Panc1 (cell line): ENCODE data around the gene RPL37A.

Experiments used
- TF ChIP-seq, protein P1 (sequence below): fragments of 450-650 bp; IDR thresholded peaks from 2 replicates; pipeline ENCODE4 v1.5.1; 2017; ENCODE audit warnings: mild to moderate bottlenecking
- TF ChIP-seq, protein P2 (sequence below), 2 experiments: IDR thresholded peaks; 2 replicates each; pipeline ENCODE4 v1.6.1; 2011 to 2012; ENCODE audit warnings: low read depth in 2 of 2, control low read depth in 1 of 2, low read length in 1 of 2, mild to moderate bottlenecking in 1 of 2, moderate library complexity in 1 of 2; ENCODE audit not compliant: insufficient read depth in 1 of 2

DNA sequence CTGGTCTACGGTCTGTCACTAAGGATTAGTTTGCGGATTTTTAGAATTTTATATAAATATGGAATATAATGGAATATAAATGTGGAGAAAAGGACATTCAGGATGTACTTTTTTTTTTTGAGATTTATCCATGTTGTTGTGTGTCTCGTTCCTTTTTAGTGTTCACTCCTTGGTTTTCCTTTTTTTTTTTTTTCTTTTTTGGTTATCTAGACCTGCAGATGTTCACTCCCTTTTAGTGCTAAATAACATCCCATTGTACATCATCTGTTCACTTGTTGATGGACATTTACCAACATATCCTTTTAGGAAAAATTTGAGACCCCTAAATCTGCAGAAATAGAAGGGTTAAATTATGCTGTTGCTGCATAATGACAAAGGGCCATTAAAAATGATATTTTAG, 25.5 kb upstream of the RPL37A start:
- TF ChIP-seq, protein P1, sequence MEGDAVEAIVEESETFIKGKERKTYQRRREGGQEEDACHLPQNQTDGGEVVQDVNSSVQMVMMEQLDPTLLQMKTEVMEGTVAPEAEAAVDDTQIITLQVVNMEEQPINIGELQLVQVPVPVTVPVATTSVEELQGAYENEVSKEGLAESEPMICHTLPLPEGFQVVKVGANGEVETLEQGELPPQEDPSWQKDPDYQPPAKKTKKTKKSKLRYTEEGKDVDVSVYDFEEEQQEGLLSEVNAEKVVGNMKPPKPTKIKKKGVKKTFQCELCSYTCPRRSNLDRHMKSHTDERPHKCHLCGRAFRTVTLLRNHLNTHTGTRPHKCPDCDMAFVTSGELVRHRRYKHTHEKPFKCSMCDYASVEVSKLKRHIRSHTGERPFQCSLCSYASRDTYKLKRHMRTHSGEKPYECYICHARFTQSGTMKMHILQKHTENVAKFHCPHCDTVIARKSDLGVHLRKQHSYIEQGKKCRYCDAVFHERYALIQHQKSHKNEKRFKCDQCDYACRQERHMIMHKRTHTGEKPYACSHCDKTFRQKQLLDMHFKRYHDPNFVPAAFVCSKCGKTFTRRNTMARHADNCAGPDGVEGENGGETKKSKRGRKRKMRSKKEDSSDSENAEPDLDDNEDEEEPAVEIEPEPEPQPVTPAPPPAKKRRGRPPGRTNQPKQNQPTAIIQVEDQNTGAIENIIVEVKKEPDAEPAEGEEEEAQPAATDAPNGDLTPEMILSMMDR = no peak
- TF ChIP-seq, protein P2, sequence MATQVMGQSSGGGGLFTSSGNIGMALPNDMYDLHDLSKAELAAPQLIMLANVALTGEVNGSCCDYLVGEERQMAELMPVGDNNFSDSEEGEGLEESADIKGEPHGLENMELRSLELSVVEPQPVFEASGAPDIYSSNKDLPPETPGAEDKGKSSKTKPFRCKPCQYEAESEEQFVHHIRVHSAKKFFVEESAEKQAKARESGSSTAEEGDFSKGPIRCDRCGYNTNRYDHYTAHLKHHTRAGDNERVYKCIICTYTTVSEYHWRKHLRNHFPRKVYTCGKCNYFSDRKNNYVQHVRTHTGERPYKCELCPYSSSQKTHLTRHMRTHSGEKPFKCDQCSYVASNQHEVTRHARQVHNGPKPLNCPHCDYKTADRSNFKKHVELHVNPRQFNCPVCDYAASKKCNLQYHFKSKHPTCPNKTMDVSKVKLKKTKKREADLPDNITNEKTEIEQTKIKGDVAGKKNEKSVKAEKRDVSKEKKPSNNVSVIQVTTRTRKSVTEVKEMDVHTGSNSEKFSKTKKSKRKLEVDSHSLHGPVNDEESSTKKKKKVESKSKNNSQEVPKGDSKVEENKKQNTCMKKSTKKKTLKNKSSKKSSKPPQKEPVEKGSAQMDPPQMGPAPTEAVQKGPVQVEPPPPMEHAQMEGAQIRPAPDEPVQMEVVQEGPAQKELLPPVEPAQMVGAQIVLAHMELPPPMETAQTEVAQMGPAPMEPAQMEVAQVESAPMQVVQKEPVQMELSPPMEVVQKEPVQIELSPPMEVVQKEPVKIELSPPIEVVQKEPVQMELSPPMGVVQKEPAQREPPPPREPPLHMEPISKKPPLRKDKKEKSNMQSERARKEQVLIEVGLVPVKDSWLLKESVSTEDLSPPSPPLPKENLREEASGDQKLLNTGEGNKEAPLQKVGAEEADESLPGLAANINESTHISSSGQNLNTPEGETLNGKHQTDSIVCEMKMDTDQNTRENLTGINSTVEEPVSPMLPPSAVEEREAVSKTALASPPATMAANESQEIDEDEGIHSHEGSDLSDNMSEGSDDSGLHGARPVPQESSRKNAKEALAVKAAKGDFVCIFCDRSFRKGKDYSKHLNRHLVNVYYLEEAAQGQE (IDR thresholded peaks at IDR 0.05; ENCODE audit: insufficient read depth in 1 of 2, low read depth in 2 of 2, low read length in 1 of 2) = no peak
